SH-SY5Y (cell line): ENCODE results near the gene SCYGR4.

Source experiments
- GATA2 ChIP-seq: IDR thresholded peaks from 2 replicates; pipeline ENCODE4 v1.6.1; 2011; ENCODE audit warnings: mild to moderate bottlenecking, low read depth, low read length
- GATA3 ChIP-seq: IDR thresholded peaks from 2 replicates; pipeline ENCODE4 v1.6.1; 2011; ENCODE audit warnings: low read depth, mild to moderate bottlenecking, low read length, moderate library complexity

- TF ChIP-seq GATA2 (no peak), GATA3 (no peak)
These were observed 39.7 kb upstream of the SCYGR4 start for GRCh38 chr2:227577555-227577954.
